HEK293T (cell line): Measurements from ENCODE around the gene DNPH1.

Experiments
- CTCF ChIA-PET: fragments of 350-600 bp; formaldehyde crosslinking; extraction: SDS; loops from one replicate; lab custom pipeline; 2021; ENCODE audit warnings: antibody characterized with exemption, inconsistent platforms; lab: Yijun Ruan, JAX
- POLR2A ChIA-PET: fragments of 350-600 bp; formaldehyde crosslinking; extraction: SDS; loops from one replicate; lab custom pipeline; 2020; ENCODE audit warnings: antibody characterized with exemption, inconsistent platforms; lab: Yijun Ruan, JAX
- DNase-seq: peaks from one replicate; pipeline ENCODE4 v3.0.0; 2012; ENCODE audit warnings: mixed read lengths; ENCODE audit errors: extremely low spot score
- ARNT ChIP-seq: fragments of 450-650 bp; IDR thresholded peaks from 2 replicates; pipeline ENCODE4 v1.6.1; 2017; ENCODE audit warnings: mild to moderate bottlenecking
- BHLHE40 ChIP-seq: fragments of 450-650 bp; IDR thresholded peaks from 2 replicates; pipeline ENCODE4 v1.6.1; 2016; ENCODE audit warnings: mild to moderate bottlenecking, moderate library complexity, borderline replicate concordance
- CTBP1 ChIP-seq: fragments of 450-650 bp; IDR thresholded peaks from 2 replicates; pipeline ENCODE4 v1.6.1; 2016; ENCODE audit warnings: borderline replicate concordance
- ELF4 ChIP-seq: fragments of 450-650 bp; IDR thresholded peaks from 2 replicates; pipeline ENCODE4 v1.6.1; 2017; ENCODE audit warnings: antibody characterized with exemption
- FOXA1 ChIP-seq: fragments of 450-650 bp; IDR thresholded peaks from 2 replicates; pipeline ENCODE4 v1.6.1; 2016; ENCODE audit warnings: mild to moderate bottlenecking
- FOXK2 ChIP-seq: fragments of 450-650 bp; IDR thresholded peaks from 2 replicates; pipeline ENCODE4 v1.6.1; 2016; ENCODE audit warnings: mild to moderate bottlenecking
- FOXM1 ChIP-seq: fragments of 450-650 bp; IDR thresholded peaks from 2 replicates; pipeline ENCODE4 v1.6.1; 2017; ENCODE audit warnings: mild to moderate bottlenecking, borderline replicate concordance
- HDGF ChIP-seq: fragments of 450-650 bp; IDR thresholded peaks from 2 replicates; pipeline ENCODE4 v1.6.1; 2017; ENCODE audit warnings: antibody characterized with exemption, borderline replicate concordance
- L3MBTL2 ChIP-seq: fragments of 450-650 bp; conservative IDR thresholded peaks from 2 replicates; pipeline ENCODE4 v1.6.1; 2016; ENCODE audit warnings: mild to moderate bottlenecking
- LEF1 ChIP-seq: fragments of 450-650 bp; IDR thresholded peaks from 2 replicates; pipeline ENCODE4 v1.6.1; 2017; ENCODE audit warnings: mild to moderate bottlenecking, borderline replicate concordance
- NFRKB ChIP-seq: fragments of 450-650 bp; IDR thresholded peaks from 2 replicates; pipeline ENCODE4 v1.6.1; 2016; ENCODE audit warnings: mild to moderate bottlenecking, moderate library complexity
- PKNOX1 ChIP-seq: fragments of 450-650 bp; IDR thresholded peaks from 2 replicates; pipeline ENCODE4 v1.6.1; 2016
- SP1 ChIP-seq: fragments of 450-650 bp; IDR thresholded peaks from 2 replicates; pipeline ENCODE4 v1.6.1; 2017
- SUZ12 ChIP-seq: fragments of 450-650 bp; IDR thresholded peaks from 2 replicates; pipeline ENCODE4 v1.6.1; 2016; ENCODE audit warnings: mild to moderate bottlenecking
- TARDBP ChIP-seq: fragments of 450-650 bp; IDR thresholded peaks from 2 replicates; pipeline ENCODE4 v1.6.1; 2016
- ZNF384 ChIP-seq: fragments of 450-650 bp; IDR thresholded peaks from 2 replicates; pipeline ENCODE4 v1.6.1; 2016

Gene DNPH1

GRCh38 chr6:43215066-43215465 lies 14.2 kb downstream of the DNPH1 start:
- ChIA-PET CTCF (no interaction called here), POLR2A (no interaction called here)
- TF ChIP-seq SUZ12 (no peak), ELF4 (no peak), PKNOX1 (no peak), ARNT (no peak), CTBP1 (no peak), LEF1 (no peak), BHLHE40 (no peak), L3MBTL2 (no peak), FOXM1 (no peak), NFRKB (no peak), FOXK2 (no peak), FOXA1 (no peak), TARDBP (no peak), ZNF384 (no peak), HDGF (no peak), SP1 (no peak)
- DNase-seq: no peak

- TF ChIP-seq BHLHE40: no peak
- no peak for TF ChIP-seq FOXK2
- no peak for TF ChIP-seq CTBP1
- no peak for TF ChIP-seq ELF4
- TF ChIP-seq L3MBTL2: no peak
- TF ChIP-seq ZNF384: no peak
- TF ChIP-seq PKNOX1: no peak
- no peak for TF ChIP-seq TARDBP
- TF ChIP-seq FOXA1: no peak
- TF ChIP-seq HDGF: no peak
- no peak for TF ChIP-seq ARNT
- no peak for TF ChIP-seq SUZ12
- TF ChIP-seq LEF1: no peak
- TF ChIP-seq NFRKB: no peak
- no peak for TF ChIP-seq SP1
- POLR2A ChIA-PET: no interaction called here
- CTCF ChIA-PET: no interaction called here
- DNase-seq: no peak
Observed at GRCh38 chr6:43213431-43213830, 15.8 kb downstream of the DNPH1 start.

- ChIA-PET CTCF (no interaction called here), POLR2A (no interaction called here)
- no peak for DNase-seq
- TF ChIP-seq BHLHE40 (no peak), NFRKB (no peak), ZNF384 (no peak), FOXM1 (no peak), LEF1 (no peak), SP1 (no peak), SUZ12 (no peak), FOXA1 (no peak), HDGF (no peak), ARNT (no peak), PKNOX1 (no peak), FOXK2 (no peak)
Observed at GRCh38 chr6:43211955-43212354, 17.3 kb downstream of the DNPH1 start.

- TF ChIP-seq ELF4 (no peak), SP1 (no peak), FOXM1 (no peak), TARDBP (no peak)
- no peak for DNase-seq
- CTCF ChIA-PET: no interaction called here
- POLR2A ChIA-PET: no interaction called here
Observed at GRCh38 chr6:43207286-43207685, 22.0 kb downstream of the DNPH1 start.

GRCh38 chr6:43205849-43206248 lies 23.4 kb downstream of the DNPH1 start:
- ChIA-PET POLR2A (interaction anchor here (0.8 kb wide), 1 partner anchor 24 kb away, joined by 5 read pairs; the partner anchor contains the start of gene CUL9), CTCF (no interaction called here)
- TF ChIP-seq BHLHE40 (no peak), SP1 (no peak), ARNT (no peak), ZNF384 (no peak), LEF1 (no peak), ELF4 (no peak), SUZ12 (no peak), FOXM1 (no peak), PKNOX1 (no peak), CTBP1 (no peak)
- DNase-seq: no peak

- DNase-seq: no peak
- ChIA-PET POLR2A (no interaction called here), CTCF (interaction anchor here (0.6 kb wide), 2 partner anchors 34 to 275 kb away, joined by 3 to 5 read pairs; partner anchors contain the start of gene CNPY3)
- TF ChIP-seq CTBP1 (no peak), FOXK2 (no peak), SUZ12 (no peak), ZNF384 (no peak), BHLHE40 (no peak), HDGF (no peak), LEF1 (no peak), TARDBP (no peak), PKNOX1 (no peak), NFRKB (no peak), FOXM1 (no peak), SP1 (no peak), ARNT (no peak), ELF4 (no peak), L3MBTL2 (no peak)
Observed at GRCh38 chr6:43204271-43205105, 24.8 kb downstream of the DNPH1 start.
